Activated T-cell treated with anti-CD3 and anti-CD28 coated beads, Interleukin-2, amount 50 U/mL, for 24 hours (primary cell): Measurements from ENCODE around the gene GLT8D1.
A peak's percentile ranks its signal among the peaks of the same experiment; 100 is the strongest.
"Not testable (repeated sequence)": the region's sequence is repeated elsewhere in the genome, so short reads cannot be mapped to it uniquely, and the experiment has no call there.

Source experiments
- DNase-seq: peaks from one replicate; pipeline ENCODE4 v3.0.0-alpha.2; 2020
- H3K27ac Mint-ChIP-seq: 2 replicates; pipeline ENCODE4 v1.8.0; 2020; ENCODE audit warnings: mild to moderate bottlenecking, mixed read lengths
- H3K27me3 Mint-ChIP-seq: 2 replicates; pipeline ENCODE4 v1.8.0; 2020; ENCODE audit warnings: mixed read lengths
- H3K36me3 Mint-ChIP-seq: 2 replicates; pipeline ENCODE4 v1.8.0; 2020; ENCODE audit warnings: low read depth, mixed read lengths
- H3K4me1 Mint-ChIP-seq: 2 replicates; pipeline ENCODE4 v1.8.0; 2020; ENCODE audit warnings: low read depth, mixed read lengths
- H3K4me3 Mint-ChIP-seq: 2 replicates; pipeline ENCODE4 v1.8.0; 2020; ENCODE audit warnings: mild to moderate bottlenecking, moderate library complexity, mixed read lengths
- H3K9me3 Mint-ChIP-seq: 2 replicates; pipeline ENCODE4 v1.8.0; 2020; ENCODE audit warnings: mixed read lengths

The GLT8D1 gene

GRCh38 chr3:52705688-52706686 lies at the start of gene GLT8D1, which contains the start of gene SPCS1:
Gene GLT8D1, minus strand, starts transcription at chr3:52705791. Its CDS starts 5,331 bp downstream, at chr3:52700460.
Gene SPCS1, plus strand, starts transcription at chr3:52706106. Its CDS starts 141 bp downstream, at chr3:52706247.
- DNase-seq, result peak; percentile 93
- Mint-ChIP-seq H3K4me1 (peaks cover 37% of the 10 kb centered on the region), H3K36me3 (peaks cover 62% of the 10 kb centered on the region), H3K27me3 (no peaks in the 10 kb centered on the region), H3K27ac (peak within 1 kb of the TSS; percentile 96), H3K9me3 (no peaks in the 10 kb centered on the region), H3K4me3 (peak within 1 kb of the TSS; percentile 97)

DNA sequence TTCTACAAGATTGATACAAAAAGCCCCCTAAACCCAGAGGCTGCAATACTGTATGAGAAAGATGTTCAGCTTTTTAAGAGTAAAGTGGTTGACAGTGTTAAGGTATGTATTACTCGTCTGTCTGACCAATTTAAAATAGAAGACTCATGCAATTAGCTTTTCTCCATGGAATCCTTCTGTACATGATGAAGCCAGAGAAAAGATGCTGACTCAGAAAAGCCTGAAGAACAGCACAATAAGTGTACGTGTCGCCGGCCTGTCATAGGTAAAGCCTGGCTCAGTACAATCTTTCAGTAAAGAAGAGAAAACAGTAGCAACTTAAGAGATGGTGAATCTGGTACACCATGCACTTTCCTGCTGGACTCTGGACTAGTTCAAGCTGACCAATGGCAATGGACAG lies 48.8 kb upstream of the GLT8D1 start:
- Mint-ChIP-seq H3K27me3 (no peaks in the 10 kb centered on the region), H3K4me1 (peaks cover 1% of the 10 kb centered on the region)

GRCh38 chr3:52752045-52752660 lies 46.6 kb upstream of the GLT8D1 start:
- no peak overlapping the region for H3K27ac Mint-ChIP-seq
- no peaks in the 10 kb centered on the region for H3K9me3 Mint-ChIP-seq
- H3K4me1 Mint-ChIP-seq, result no peaks in the 10 kb centered on the region
- H3K4me3 Mint-ChIP-seq, result no peak overlapping the region
- peaks cover 73% of the 10 kb centered on the region for H3K36me3 Mint-ChIP-seq
- no peak for DNase-seq
- H3K27me3 Mint-ChIP-seq, result no peaks in the 10 kb centered on the region

More for the DNA sequence above, 48.8 kb upstream of the GLT8D1 start:
- Mint-ChIP-seq H3K27ac (no peak overlapping the region), H3K4me3 (no peak overlapping the region), H3K9me3 (no peaks in the 10 kb centered on the region), H3K36me3 (peaks cover 77% of the 10 kb centered on the region)
- DNase-seq, result no peak

- Mint-ChIP-seq H3K27me3 (no peaks in the 10 kb centered on the region), H3K27ac (no peak overlapping the region), H3K9me3 (no peaks in the 10 kb centered on the region), H3K36me3 (peaks cover 82% of the 10 kb centered on the region), H3K4me3 (no peak overlapping the region), H3K4me1 (no peaks in the 10 kb centered on the region)
- DNase-seq, result no peak
Measured at GRCh38 chr3:52743721-52744120, 38.1 kb upstream of the GLT8D1 start.

GRCh38 chr3:52743152-52743551 lies 37.6 kb upstream of the GLT8D1 start:
- H3K27me3 Mint-ChIP-seq, result no peaks in the 10 kb centered on the region
- H3K4me1 Mint-ChIP-seq, result no peaks in the 10 kb centered on the region
- H3K27ac Mint-ChIP-seq, result no peak overlapping the region
- no peaks in the 10 kb centered on the region for H3K9me3 Mint-ChIP-seq
- no peak overlapping the region for H3K4me3 Mint-ChIP-seq
- DNase-seq, result no peak
- peaks cover 80% of the 10 kb centered on the region for H3K36me3 Mint-ChIP-seq

GRCh38 chr3:52742418-52743041 lies 36.9 kb upstream of the GLT8D1 start:
- Mint-ChIP-seq H3K4me3 (no peak overlapping the region), H3K27ac (no peak overlapping the region), H3K27me3 (no peaks in the 10 kb centered on the region), H3K9me3 (no peaks in the 10 kb centered on the region), H3K36me3 (peaks cover 84% of the 10 kb centered on the region), H3K4me1 (no peaks in the 10 kb centered on the region)
- DNase-seq, result no peak

- Mint-ChIP-seq H3K27me3 (no peaks in the 10 kb centered on the region), H3K4me3 (no peak overlapping the region), H3K27ac (no peak overlapping the region), H3K4me1 (no peaks in the 10 kb centered on the region), H3K36me3 (peaks cover 83% of the 10 kb centered on the region), H3K9me3 (no peaks in the 10 kb centered on the region)
- no peak for DNase-seq
Measured at GRCh38 chr3:52739730-52740129, 34.1 kb upstream of the GLT8D1 start.

- Mint-ChIP-seq H3K4me3 (no peak overlapping the region), H3K27ac (no peak overlapping the region)
- DNase-seq, result no peak
Measured at GRCh38 chr3:52733256-52733891, 27.8 kb upstream of the GLT8D1 start.

DNA sequence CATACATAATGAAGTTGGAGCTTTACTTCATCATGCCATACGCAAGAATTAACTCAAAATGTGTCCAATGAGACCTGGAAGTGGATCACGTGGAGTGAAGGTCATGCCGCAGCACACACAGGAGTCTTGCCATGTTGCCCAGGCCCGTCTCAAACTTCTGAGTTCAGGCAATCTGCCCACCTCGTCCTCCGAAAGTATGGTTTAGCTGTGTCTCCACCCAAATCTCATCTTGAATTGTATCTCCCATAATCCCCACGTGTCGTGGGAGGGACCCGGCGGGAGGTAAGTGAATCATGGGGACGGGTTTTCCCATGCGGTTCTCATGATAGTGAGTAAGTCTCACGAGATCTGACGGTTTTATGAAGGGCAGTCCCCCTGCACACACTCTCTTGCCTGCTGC lies 26.0 kb upstream of the GLT8D1 start:
- no peak overlapping the region for H3K27ac Mint-ChIP-seq
- peaks cover 26% of the 10 kb centered on the region for H3K9me3 Mint-ChIP-seq
- H3K4me3 Mint-ChIP-seq, result no peak overlapping the region
- peaks cover 90% of the 10 kb centered on the region for H3K36me3 Mint-ChIP-seq
- no peak for DNase-seq
- no peaks in the 10 kb centered on the region for H3K27me3 Mint-ChIP-seq
- peaks cover 13% of the 10 kb centered on the region for H3K4me1 Mint-ChIP-seq

More at GRCh38 chr3:52733256-52733891, 27.8 kb upstream of the GLT8D1 start:
- H3K4me1 Mint-ChIP-seq, result peaks cover 13% of the 10 kb centered on the region
- peaks cover 91% of the 10 kb centered on the region for H3K36me3 Mint-ChIP-seq
- H3K27me3 Mint-ChIP-seq, result no peaks in the 10 kb centered on the region
- H3K9me3 Mint-ChIP-seq, result peaks cover 25% of the 10 kb centered on the region

DNA sequence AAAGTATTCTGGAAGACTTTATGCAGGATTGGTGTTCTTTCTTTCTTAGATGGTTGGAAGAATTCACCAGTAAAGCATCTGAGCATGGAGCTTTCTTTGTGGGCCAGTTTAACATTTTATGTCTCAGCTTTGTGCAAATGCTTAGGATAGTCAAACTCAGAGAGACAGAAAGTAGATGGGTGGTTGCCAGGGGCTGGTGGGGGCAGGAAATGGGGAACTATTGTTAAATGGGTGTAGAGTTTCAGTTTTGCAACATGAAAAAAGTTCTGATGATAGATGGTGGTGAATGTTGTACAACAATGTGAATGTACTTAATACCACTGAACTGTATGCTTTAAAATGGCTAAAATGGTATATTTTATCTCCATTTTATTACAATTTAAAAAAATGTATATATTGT lies 25.1 kb upstream of the GLT8D1 start:
- Mint-ChIP-seq H3K9me3 (peaks cover 26% of the 10 kb centered on the region), H3K4me3 (no peak overlapping the region), H3K27me3 (no peaks in the 10 kb centered on the region), H3K27ac (peak overlapping the region; percentile 9), H3K36me3 (peaks cover 87% of the 10 kb centered on the region), H3K4me1 (peaks cover 13% of the 10 kb centered on the region)
- no peak for DNase-seq

DNA sequence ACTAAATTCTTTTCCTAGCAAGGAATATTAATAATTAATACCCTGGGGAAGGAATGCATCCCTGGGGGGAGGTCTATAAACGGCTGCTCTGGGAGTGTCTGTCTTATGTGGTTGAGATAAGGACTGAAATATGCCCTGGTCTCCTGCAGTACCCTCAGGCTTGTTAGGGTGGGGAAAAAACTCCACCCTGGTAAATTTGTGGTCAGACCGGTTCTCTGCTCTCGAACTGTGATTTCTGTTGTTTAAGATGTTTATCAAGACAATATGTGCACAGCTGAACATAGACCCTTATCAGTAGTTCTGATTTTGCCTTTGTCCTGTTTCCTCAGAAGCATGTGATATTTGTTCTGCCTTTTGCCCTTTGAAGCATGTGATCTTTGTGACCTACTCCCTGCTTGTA lies 23.2 kb upstream of the GLT8D1 start:
- peaks cover 13% of the 10 kb centered on the region for H3K4me1 Mint-ChIP-seq
- not testable (repeated sequence) for H3K4me3 Mint-ChIP-seq, H3K27me3 Mint-ChIP-seq, H3K27ac Mint-ChIP-seq, DNase-seq
- peaks cover 26% of the 10 kb centered on the region for H3K9me3 Mint-ChIP-seq
- H3K36me3 Mint-ChIP-seq, result peaks cover 69% of the 10 kb centered on the region

- no peak for DNase-seq
- Mint-ChIP-seq H3K27me3 (no peaks in the 10 kb centered on the region), H3K36me3 (peaks cover 39% of the 10 kb centered on the region), H3K4me1 (peaks cover 26% of the 10 kb centered on the region), H3K4me3 (no peak overlapping the region), H3K27ac (no peak overlapping the region), H3K9me3 (peaks cover 9% of the 10 kb centered on the region)
Measured at GRCh38 chr3:52724511-52724910, 18.9 kb upstream of the GLT8D1 start.

GRCh38 chr3:52723935-52724334 lies 18.3 kb upstream of the GLT8D1 start:
- Mint-ChIP-seq H3K4me3 (no peak overlapping the region), H3K27ac (no peak overlapping the region), H3K9me3 (peaks cover 7% of the 10 kb centered on the region), H3K36me3 (peaks cover 36% of the 10 kb centered on the region), H3K4me1 (peaks cover 26% of the 10 kb centered on the region), H3K27me3 (no peaks in the 10 kb centered on the region)
- DNase-seq, result no peak

- no peak for DNase-seq
- peak overlapping the region; percentile 44 for H3K27ac Mint-ChIP-seq
Measured at GRCh38 chr3:52722491-52722890, 16.9 kb upstream of the GLT8D1 start.

More at GRCh38 chr3:52722491-52722890, 16.9 kb upstream of the GLT8D1 start:
- H3K4me1 Mint-ChIP-seq, result peaks cover 26% of the 10 kb centered on the region
- H3K4me3 Mint-ChIP-seq, result no peak overlapping the region
- H3K36me3 Mint-ChIP-seq, result peaks cover 28% of the 10 kb centered on the region
- no peaks in the 10 kb centered on the region for H3K9me3 Mint-ChIP-seq
- H3K27me3 Mint-ChIP-seq, result no peaks in the 10 kb centered on the region
